Measurements from ENCODE around the gene TNFSF13. TPM values are rescaled to one million over a fixed set of nuclear protein-coding genes. Genes with fewer than 3 reads are reported as not detected.

TNFSF13 gene, protein sequence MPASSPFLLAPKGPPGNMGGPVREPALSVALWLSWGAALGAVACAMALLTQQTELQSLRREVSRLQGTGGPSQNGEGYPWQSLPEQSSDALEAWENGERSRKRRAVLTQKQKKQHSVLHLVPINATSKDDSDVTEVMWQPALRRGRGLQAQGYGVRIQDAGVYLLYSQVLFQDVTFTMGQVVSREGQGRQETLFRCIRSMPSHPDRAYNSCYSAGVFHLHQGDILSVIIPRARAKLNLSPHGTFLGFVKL
- total RNA-seq (ENCODE audit: unreplicated experiment) = 5.6 TPM
- long read RNA-seq, partial matches to known transcripts = 0 of 3 reads
- long read RNA-seq, other reads (novel, unspliced or antisense) = 1 of 3 reads

- peak within 1 kb of the TSS; percentile 92 for H3K27ac Mint-ChIP-seq (ENCODE audit: unreplicated experiment)
- peaks cover 11% of the 10 kb centered on the region for H3K27me3 Mint-ChIP-seq (ENCODE audit: unreplicated experiment)
- TF ChIP-seq CTCF (IDR thresholded peaks at IDR 0.05; ENCODE audit: unreplicated experiment) = no peak
- peaks cover 36% of the 10 kb centered on the region for H3K4me1 Mint-ChIP-seq (ENCODE audit: unreplicated experiment)
- H3K36me3 Mint-ChIP-seq (ENCODE audit: low read depth, unreplicated experiment) = peaks cover 6% of the 10 kb centered on the region
- H3K9me3 Mint-ChIP-seq (ENCODE audit: unreplicated experiment) = no peaks in the 10 kb centered on the region
- no peak for DNase-seq (ENCODE audit: low spot score)
- H3K4me3 Mint-ChIP-seq (ENCODE audit: unreplicated experiment) = peak within 1 kb of the TSS; percentile 69
Measured at GRCh38 chr17:7558544-7559319, at the start of gene TNFSF13. TNFSF13 (plus strand) TSS chr17:7558750; CDS start chr17:7559040, 290 bp downstream.

- peaks cover 9% of the 10 kb centered on the region for H3K27me3 Mint-ChIP-seq (ENCODE audit: unreplicated experiment)
- TF ChIP-seq CTCF (IDR thresholded peaks at IDR 0.05; ENCODE audit: unreplicated experiment) = no peak
- peaks cover 48% of the 10 kb centered on the region for H3K36me3 Mint-ChIP-seq (ENCODE audit: low read depth, unreplicated experiment)
- DNase-seq (ENCODE audit: low spot score) = no peak
- H3K4me3 Mint-ChIP-seq (ENCODE audit: unreplicated experiment) = peak overlapping the region; percentile 31
- no peak overlapping the region for H3K27ac Mint-ChIP-seq (ENCODE audit: unreplicated experiment)
- no peaks in the 10 kb centered on the region for H3K9me3 Mint-ChIP-seq (ENCODE audit: unreplicated experiment)
- no peaks in the 10 kb centered on the region for H3K4me1 Mint-ChIP-seq (ENCODE audit: unreplicated experiment)
Measured at GRCh38 chr17:7508846-7509245, 49.7 kb upstream of the TNFSF13 start.

DNA sequence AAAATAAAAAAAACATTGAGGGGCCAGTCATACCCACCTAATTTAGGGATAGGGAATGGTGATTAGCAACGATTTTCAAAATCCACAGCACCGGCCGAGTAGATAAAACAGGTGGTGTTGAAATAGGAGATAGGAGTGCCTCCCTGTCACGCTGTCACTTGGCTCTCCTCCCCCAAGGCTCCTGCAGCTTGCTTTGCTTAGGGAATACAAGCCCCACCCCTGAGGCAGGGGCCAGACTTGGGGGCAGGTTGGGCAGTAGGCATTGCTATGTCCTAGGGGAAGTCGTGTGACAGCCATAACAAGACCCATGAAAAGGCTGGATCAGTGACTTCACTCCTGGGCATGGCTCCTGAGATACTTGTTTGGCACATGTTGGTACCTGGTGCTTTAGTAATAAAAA lies 48.6 kb upstream of the TNFSF13 start:
- DNase-seq (ENCODE audit: low spot score) = no peak
- Mint-ChIP-seq H3K27ac (ENCODE audit: unreplicated experiment) (no peak overlapping the region), H3K36me3 (ENCODE audit: low read depth, unreplicated experiment) (peaks cover 43% of the 10 kb centered on the region), H3K27me3 (ENCODE audit: unreplicated experiment) (peaks cover 8% of the 10 kb centered on the region), H3K4me1 (ENCODE audit: unreplicated experiment) (no peaks in the 10 kb centered on the region), H3K9me3 (ENCODE audit: unreplicated experiment) (no peaks in the 10 kb centered on the region), H3K4me3 (ENCODE audit: unreplicated experiment) (no peak overlapping the region)
- TF ChIP-seq CTCF (IDR thresholded peaks at IDR 0.05; ENCODE audit: unreplicated experiment) = no peak

DNA sequence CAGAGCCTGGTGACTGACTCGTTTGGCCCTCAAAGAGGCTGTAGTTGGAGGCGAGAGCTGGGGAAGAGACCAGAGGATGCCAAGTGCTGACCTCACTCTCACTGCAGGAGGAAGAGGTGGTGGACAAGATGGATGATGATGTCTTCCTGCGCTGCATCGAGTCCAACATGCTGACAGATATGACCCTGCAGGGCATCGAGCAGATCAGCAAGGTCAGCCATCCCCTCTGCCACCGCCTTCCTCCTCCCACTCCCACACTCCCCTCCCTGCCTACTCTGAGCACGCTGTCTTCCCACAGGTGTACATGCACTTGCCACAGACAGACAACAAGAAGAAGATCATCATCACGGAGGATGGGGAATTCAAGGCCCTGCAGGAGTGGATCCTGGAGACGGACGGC lies 47.4 kb upstream of the TNFSF13 start:
- Mint-ChIP-seq H3K27me3 (ENCODE audit: unreplicated experiment) (peaks cover 8% of the 10 kb centered on the region), H3K36me3 (ENCODE audit: low read depth, unreplicated experiment) (peaks cover 43% of the 10 kb centered on the region), H3K9me3 (ENCODE audit: unreplicated experiment) (no peaks in the 10 kb centered on the region), H3K27ac (ENCODE audit: unreplicated experiment) (no peak overlapping the region), H3K4me3 (ENCODE audit: unreplicated experiment) (peak overlapping the region; percentile 76), H3K4me1 (ENCODE audit: unreplicated experiment) (no peaks in the 10 kb centered on the region)
- no peak for DNase-seq (ENCODE audit: low spot score)
- TF ChIP-seq CTCF (IDR thresholded peaks at IDR 0.05; ENCODE audit: unreplicated experiment) = no peak

DNA sequence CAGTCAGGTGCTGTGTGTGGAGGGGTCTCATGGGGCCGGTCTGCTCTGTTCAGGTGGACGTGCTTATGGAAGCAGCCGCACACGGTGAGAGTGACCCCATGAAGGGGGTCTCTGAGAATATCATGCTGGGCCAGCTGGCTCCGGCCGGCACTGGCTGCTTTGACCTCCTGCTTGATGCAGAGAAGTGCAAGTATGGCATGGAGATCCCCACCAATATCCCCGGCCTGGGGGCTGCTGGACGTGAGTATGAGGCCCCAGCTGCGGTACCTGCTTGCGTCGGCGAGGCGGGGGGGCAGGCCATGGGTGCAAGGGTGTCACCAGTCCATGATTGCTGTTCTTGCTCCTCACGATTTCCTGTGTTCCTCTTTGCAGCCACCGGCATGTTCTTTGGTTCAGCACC lies 46.4 kb upstream of the TNFSF13 start:
- Mint-ChIP-seq H3K4me1 (ENCODE audit: unreplicated experiment) (no peaks in the 10 kb centered on the region), H3K36me3 (ENCODE audit: low read depth, unreplicated experiment) (peaks cover 43% of the 10 kb centered on the region), H3K27me3 (ENCODE audit: unreplicated experiment) (peaks cover 9% of the 10 kb centered on the region), H3K4me3 (ENCODE audit: unreplicated experiment) (peak overlapping the region; percentile 76), H3K9me3 (ENCODE audit: unreplicated experiment) (no peaks in the 10 kb centered on the region), H3K27ac (ENCODE audit: unreplicated experiment) (no peak overlapping the region)
- no peak for DNase-seq (ENCODE audit: low spot score)
- TF ChIP-seq CTCF (IDR thresholded peaks at IDR 0.05; ENCODE audit: unreplicated experiment) = no peak

Measured in endothelial cell (in vitro differentiated cells).